Measurements from ENCODE around the gene CAMKK2.

GRCh38 chr12:121214166-121214777 is 82.2 kb downstream of the CAMKK2 start:
- TF ChIP-seq POLR2A (IDR thresholded peaks at IDR 0.05; ENCODE audit: low read depth, low read length) (no peak), RFX5 (IDR thresholded peaks at IDR 0.05; ENCODE audit: low read depth, low read length) (no peak), CTCF (conservative IDR thresholded peaks at IDR 0.05; ENCODE audit: low read depth, low read length) (no peak), MXI1 (IDR thresholded peaks at IDR 0.05; ENCODE audit: borderline replicate concordance, low read depth, low read length) (no peak), RAD21 (IDR thresholded peaks at IDR 0.05; ENCODE audit: low read length) (no peak), ELK1 (IDR thresholded peaks at IDR 0.05; ENCODE audit: borderline replicate concordance, low read depth, low read length) (no peak), BHLHE40 (IDR thresholded peaks at IDR 0.05; ENCODE audit: low read depth, low read length) (no peak), CEBPB (IDR thresholded peaks at IDR 0.05; ENCODE audit: low read depth, low read length) (peak; percentile 61), USF2 (IDR thresholded peaks at IDR 0.05; ENCODE audit: low read depth, low read length) (no peak)
